HEK293 (cell line): ENCODE data around the gene RPL11.
A peak's percentile ranks its signal among the peaks of the same experiment; 100 is the strongest.

Experiments
- GFI1B ChIP-seq: fragments of 450-650 bp; formaldehyde crosslinking; IDR thresholded peaks from 2 replicates; pipeline ENCODE4 v1.5.1; 2016; ENCODE audit warnings: missing biosample characterization, missing genetic modification characterization
- HOXA7 ChIP-seq: sonication (generic); formaldehyde crosslinking; IDR thresholded peaks from 2 replicates; pipeline ENCODE4 v1.8.1; 2022; ENCODE audit warnings: missing genetic modification reagents, borderline replicate concordance
- KLF9 ChIP-seq: fragments of 450-650 bp; formaldehyde crosslinking; IDR thresholded peaks from 2 replicates; pipeline ENCODE4 v1.5.1; 2016; ENCODE audit warnings: missing biosample characterization, missing genetic modification characterization, low read depth
- MZF1 ChIP-seq: fragments of 450-650 bp; formaldehyde crosslinking; IDR thresholded peaks from 2 replicates; pipeline ENCODE4 v1.5.1; 2017; ENCODE audit warnings: missing biosample characterization, missing genetic modification characterization, borderline replicate concordance
- SCRT1 ChIP-seq: fragments of 450-650 bp; formaldehyde crosslinking; IDR thresholded peaks from 2 replicates; pipeline ENCODE4 v1.5.1; 2016; ENCODE audit warnings: missing biosample characterization, missing genetic modification characterization, borderline replicate concordance
- SETDB1 ChIP-seq: IDR thresholded peaks from one replicate; pipeline ENCODE4 v1.6.1; 2017; ENCODE audit warnings: mild to moderate bottlenecking, low read length, moderate library complexity, mixed read lengths; ENCODE audit not compliant: insufficient read length
- TCF7L2 ChIP-seq: IDR thresholded peaks from 2 replicates; pipeline ENCODE4 v1.6.1; 2011; ENCODE audit warnings: low read depth, mild to moderate bottlenecking, inconsistent platforms, low read length, moderate library complexity, borderline replicate concordance
- TRIM28 ChIP-seq: IDR thresholded peaks from 2 replicates; pipeline ENCODE4 v1.6.1; 2011; ENCODE audit warnings: low read length, control low read depth, borderline replicate concordance
- ZBTB1 ChIP-seq: fragments of 450-650 bp; formaldehyde crosslinking; IDR thresholded peaks from 2 replicates; pipeline ENCODE4 v1.5.1; 2016; ENCODE audit warnings: missing biosample characterization, missing genetic modification characterization
- ZFHX2 ChIP-seq: fragments of 450-650 bp; formaldehyde crosslinking; conservative IDR thresholded peaks from 2 replicates; pipeline ENCODE4 v1.5.1; 2016; ENCODE audit warnings: missing biosample characterization, missing genetic modification characterization
- ZNF138 ChIP-seq: fragments of 450-650 bp; formaldehyde crosslinking; IDR thresholded peaks from 2 replicates; pipeline ENCODE4 v1.5.1; 2016; ENCODE audit warnings: missing biosample characterization, missing genetic modification characterization, borderline replicate concordance
- ZNF211 ChIP-seq: fragments of 450-650 bp; formaldehyde crosslinking; IDR thresholded peaks from 2 replicates; pipeline ENCODE4 v1.5.1; 2016; ENCODE audit warnings: low read depth, missing biosample characterization, missing genetic modification characterization
- ZNF23 ChIP-seq: fragments of 450-650 bp; formaldehyde crosslinking; IDR thresholded peaks from 2 replicates; pipeline ENCODE4 v1.5.1; 2016; ENCODE audit warnings: missing biosample characterization, missing genetic modification characterization, borderline replicate concordance
- ZNF350 ChIP-seq: fragments of 450-650 bp; formaldehyde crosslinking; IDR thresholded peaks from 2 replicates; pipeline ENCODE4 v1.5.0; 2017; ENCODE audit warnings: missing biosample characterization, mild to moderate bottlenecking, missing genetic modification characterization
- ZNF366 ChIP-seq: fragments of 450-650 bp; formaldehyde crosslinking; conservative IDR thresholded peaks from 2 replicates; pipeline ENCODE4 v1.5.1; 2016; ENCODE audit warnings: missing biosample characterization, missing genetic modification characterization
- ZNF416 ChIP-seq: fragments of 450-650 bp; formaldehyde crosslinking; IDR thresholded peaks from 2 replicates; pipeline ENCODE4 v1.5.1; 2016; ENCODE audit warnings: missing biosample characterization, missing genetic modification characterization
- ZNF555 ChIP-seq: fragments of 450-650 bp; formaldehyde crosslinking; conservative IDR thresholded peaks from 2 replicates; pipeline ENCODE4 v1.5.1; 2017; ENCODE audit warnings: missing biosample characterization, mild to moderate bottlenecking, missing genetic modification characterization, inconsistent platforms
- ZNF558 ChIP-seq: fragments of 450-650 bp; formaldehyde crosslinking; IDR thresholded peaks from 2 replicates; pipeline ENCODE4 v1.5.1; 2016; ENCODE audit warnings: missing biosample characterization, missing genetic modification characterization
- ZNF610 ChIP-seq: fragments of 450-650 bp; formaldehyde crosslinking; IDR thresholded peaks from 2 replicates; pipeline ENCODE4 v1.5.1; 2016; ENCODE audit warnings: missing biosample characterization, missing genetic modification characterization, borderline replicate concordance
- ZNF707 ChIP-seq: fragments of 450-650 bp; formaldehyde crosslinking; IDR thresholded peaks from 2 replicates; pipeline ENCODE4 v1.5.1; 2016; ENCODE audit warnings: missing biosample characterization, missing genetic modification characterization
- TF ChIP-seq, protein P1 (sequence below): fragments of 450-650 bp; formaldehyde crosslinking; IDR thresholded peaks from 2 replicates; pipeline ENCODE4 v1.5.1; 2016; ENCODE audit warnings: missing biosample characterization, missing genetic modification characterization
- TF ChIP-seq, protein P2 (sequence below): fragments of 450-650 bp; formaldehyde crosslinking; IDR thresholded peaks from 2 replicates; pipeline ENCODE4 v1.5.1; 2016; ENCODE audit warnings: missing biosample characterization, missing genetic modification characterization, borderline replicate concordance
- TF ChIP-seq, protein P3 (sequence below): fragments of 450-650 bp; formaldehyde crosslinking; IDR thresholded peaks from 2 replicates; pipeline ENCODE4 v1.5.1; 2016; ENCODE audit warnings: missing biosample characterization, missing genetic modification characterization, borderline replicate concordance
- TF ChIP-seq, protein P4 (sequence below): fragments of 450-650 bp; formaldehyde crosslinking; IDR thresholded peaks from 2 replicates; pipeline ENCODE4 v1.5.1; 2016; ENCODE audit warnings: missing biosample characterization, missing genetic modification characterization
- TF ChIP-seq, protein P5 (sequence below): fragments of 450-650 bp; formaldehyde crosslinking; IDR thresholded peaks from 2 replicates; pipeline ENCODE4 v1.5.1; 2016; ENCODE audit warnings: missing biosample characterization, missing genetic modification characterization
- TF ChIP-seq, protein P6 (sequence below): fragments of 450-650 bp; formaldehyde crosslinking; IDR thresholded peaks from 2 replicates; pipeline ENCODE4 v1.5.1; 2016; ENCODE audit warnings: missing biosample characterization, missing genetic modification characterization
- TF ChIP-seq, protein P7 (sequence below): fragments of 450-650 bp; IDR thresholded peaks from 2 replicates; pipeline ENCODE4 v1.5.1; 2018; ENCODE audit warnings: missing biosample characterization, mild to moderate bottlenecking, missing genetic modification characterization

RPL11 gene

DNA sequence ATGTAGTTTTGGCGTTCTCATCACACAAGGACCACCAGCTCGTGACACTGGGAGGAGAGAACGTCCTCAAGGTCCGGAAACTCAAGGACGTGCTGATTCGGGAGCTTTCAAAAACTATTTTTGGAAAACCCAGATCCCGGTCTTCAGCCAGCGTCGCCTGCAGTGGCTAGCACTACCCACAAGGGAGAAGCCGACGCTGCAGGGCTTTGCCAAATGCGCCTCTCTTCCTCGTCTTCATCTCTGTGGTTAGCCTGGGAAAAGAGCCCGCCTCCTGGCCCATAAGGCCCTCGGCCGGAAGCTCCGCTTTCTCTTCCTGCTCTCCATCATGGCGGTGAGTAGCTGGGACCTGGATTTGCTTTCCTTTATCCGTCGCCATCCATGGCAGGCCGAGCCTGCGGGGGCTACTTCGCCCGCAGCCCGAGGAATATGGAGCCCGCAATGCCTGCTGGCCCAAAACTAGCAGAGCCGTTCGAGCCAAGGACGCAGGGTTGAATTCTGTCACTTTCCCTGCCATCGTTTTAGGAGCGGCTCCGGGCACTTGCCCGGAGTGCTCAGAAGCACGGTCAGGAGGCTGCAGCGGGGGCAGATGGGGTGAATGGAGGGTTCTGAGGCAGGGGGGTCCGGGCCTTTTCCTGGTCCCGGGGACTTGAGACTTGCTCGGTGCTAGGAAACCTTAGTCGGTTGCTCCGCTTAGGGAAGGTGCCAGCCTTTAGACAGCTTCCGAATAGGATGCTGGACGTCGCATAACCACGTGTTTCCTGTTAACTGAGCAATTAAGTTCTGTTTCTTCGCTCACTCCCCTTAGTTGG is at the start of gene RPL11 (continued):
- no peak for TF ChIP-seq TCF7L2
- no peak; the same call in 1 of the 2 replicates for TF ChIP-seq ZFHX2 (tag by site-specific recombination)
- TF ChIP-seq, protein P1, sequence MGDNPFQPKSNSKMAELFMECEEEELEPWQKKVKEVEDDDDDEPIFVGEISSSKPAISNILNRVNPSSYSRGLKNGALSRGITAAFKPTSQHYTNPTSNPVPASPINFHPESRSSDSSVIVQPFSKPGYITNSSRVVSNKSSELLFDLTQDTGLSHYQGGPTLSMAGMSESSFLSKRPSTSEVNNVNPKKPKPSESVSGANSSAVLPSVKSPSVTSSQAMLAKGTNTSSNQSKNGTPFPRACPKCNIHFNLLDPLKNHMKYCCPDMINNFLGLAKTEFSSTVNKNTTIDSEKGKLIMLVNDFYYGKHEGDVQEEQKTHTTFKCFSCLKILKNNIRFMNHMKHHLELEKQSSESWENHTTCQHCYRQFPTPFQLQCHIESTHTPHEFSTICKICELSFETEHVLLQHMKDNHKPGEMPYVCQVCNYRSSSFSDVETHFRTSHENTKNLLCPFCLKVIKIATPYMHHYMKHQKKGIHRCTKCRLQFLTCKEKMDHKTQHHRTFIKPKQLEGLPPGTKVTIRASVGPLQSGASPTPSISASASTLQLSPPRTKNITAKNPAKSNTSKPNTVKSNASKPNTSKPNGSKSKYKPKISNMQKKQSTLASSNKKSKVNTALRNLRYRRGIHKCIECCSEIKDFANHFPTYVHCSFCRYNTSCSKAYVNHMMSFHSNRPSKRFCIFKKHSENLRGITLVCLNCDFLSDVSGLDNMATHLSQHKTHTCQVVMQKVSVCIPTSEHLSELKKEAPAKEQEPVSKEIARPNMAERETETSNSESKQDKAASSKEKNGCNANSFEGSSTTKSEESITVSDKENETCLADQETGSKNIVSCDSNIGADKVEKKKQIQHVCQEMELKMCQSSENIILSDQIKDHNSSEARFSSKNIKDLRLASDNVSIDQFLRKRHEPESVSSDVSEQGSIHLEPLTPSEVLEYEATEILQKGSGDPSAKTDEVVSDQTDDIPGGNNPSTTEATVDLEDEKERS (tag by site-specific recombination), result no peak
- TF ChIP-seq, protein P2, sequence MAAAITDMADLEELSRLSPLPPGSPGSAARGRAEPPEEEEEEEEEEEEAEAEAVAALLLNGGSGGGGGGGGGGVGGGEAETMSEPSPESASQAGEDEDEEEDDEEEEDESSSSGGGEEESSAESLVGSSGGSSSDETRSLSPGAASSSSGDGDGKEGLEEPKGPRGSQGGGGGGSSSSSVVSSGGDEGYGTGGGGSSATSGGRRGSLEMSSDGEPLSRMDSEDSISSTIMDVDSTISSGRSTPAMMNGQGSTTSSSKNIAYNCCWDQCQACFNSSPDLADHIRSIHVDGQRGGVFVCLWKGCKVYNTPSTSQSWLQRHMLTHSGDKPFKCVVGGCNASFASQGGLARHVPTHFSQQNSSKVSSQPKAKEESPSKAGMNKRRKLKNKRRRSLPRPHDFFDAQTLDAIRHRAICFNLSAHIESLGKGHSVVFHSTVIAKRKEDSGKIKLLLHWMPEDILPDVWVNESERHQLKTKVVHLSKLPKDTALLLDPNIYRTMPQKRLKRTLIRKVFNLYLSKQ (tag by site-specific recombination), result no peak
- no peak for TF ChIP-seq ZNF211 (tag by site-specific recombination)
- peak; percentile 85 for TF ChIP-seq TRIM28
- TF ChIP-seq ZNF416, result no peak
- TF ChIP-seq, protein P3, sequence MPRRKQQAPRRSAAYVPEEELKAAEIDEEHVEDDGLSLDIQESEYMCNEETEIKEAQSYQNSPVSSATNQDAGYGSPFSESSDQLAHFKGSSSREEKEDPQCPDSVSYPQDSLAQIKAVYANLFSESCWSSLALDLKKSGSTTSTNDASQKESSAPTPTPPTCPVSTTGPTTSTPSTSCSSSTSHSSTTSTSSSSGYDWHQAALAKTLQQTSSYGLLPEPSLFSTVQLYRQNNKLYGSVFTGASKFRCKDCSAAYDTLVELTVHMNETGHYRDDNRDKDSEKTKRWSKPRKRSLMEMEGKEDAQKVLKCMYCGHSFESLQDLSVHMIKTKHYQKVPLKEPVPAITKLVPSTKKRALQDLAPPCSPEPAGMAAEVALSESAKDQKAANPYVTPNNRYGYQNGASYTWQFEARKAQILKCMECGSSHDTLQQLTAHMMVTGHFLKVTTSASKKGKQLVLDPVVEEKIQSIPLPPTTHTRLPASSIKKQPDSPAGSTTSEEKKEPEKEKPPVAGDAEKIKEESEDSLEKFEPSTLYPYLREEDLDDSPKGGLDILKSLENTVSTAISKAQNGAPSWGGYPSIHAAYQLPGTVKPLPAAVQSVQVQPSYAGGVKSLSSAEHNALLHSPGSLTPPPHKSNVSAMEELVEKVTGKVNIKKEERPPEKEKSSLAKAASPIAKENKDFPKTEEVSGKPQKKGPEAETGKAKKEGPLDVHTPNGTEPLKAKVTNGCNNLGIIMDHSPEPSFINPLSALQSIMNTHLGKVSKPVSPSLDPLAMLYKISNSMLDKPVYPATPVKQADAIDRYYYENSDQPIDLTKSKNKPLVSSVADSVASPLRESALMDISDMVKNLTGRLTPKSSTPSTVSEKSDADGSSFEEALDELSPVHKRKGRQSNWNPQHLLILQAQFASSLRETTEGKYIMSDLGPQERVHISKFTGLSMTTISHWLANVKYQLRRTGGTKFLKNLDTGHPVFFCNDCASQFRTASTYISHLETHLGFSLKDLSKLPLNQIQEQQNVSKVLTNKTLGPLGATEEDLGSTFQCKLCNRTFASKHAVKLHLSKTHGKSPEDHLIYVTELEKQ, result no peak
- no peak for TF ChIP-seq KLF9
- no peak for TF ChIP-seq HOXA7
- TF ChIP-seq, protein P4, sequence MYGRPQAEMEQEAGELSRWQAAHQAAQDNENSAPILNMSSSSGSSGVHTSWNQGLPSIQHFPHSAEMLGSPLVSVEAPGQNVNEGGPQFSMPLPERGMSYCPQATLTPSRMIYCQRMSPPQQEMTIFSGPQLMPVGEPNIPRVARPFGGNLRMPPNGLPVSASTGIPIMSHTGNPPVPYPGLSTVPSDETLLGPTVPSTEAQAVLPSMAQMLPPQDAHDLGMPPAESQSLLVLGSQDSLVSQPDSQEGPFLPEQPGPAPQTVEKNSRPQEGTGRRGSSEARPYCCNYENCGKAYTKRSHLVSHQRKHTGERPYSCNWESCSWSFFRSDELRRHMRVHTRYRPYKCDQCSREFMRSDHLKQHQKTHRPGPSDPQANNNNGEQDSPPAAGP, result peak; percentile 81; the same call in 1 of the 2 replicates
- TF ChIP-seq MZF1 (tag by site-specific recombination), result no peak
- TF ChIP-seq, protein P5, sequence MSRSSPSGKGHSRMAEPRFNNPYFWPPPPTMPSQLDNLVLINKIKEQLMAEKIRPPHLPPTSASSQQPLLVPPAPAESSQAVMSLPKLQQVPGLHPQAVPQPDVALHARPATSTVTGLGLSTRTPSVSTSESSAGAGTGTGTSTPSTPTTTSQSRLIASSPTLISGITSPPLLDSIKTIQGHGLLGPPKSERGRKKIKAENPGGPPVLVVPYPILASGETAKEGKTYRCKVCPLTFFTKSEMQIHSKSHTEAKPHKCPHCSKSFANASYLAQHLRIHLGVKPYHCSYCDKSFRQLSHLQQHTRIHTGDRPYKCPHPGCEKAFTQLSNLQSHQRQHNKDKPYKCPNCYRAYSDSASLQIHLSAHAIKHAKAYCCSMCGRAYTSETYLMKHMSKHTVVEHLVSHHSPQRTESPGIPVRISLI (tag by site-specific recombination), result no peak
- TF ChIP-seq SETDB1, result no peak
- TF ChIP-seq ZNF366 (tag by site-specific recombination), result peak; percentile 65
- TF ChIP-seq SCRT1 (tag by site-specific recombination), result no peak
- TF ChIP-seq ZNF138 (tag by site-specific recombination), result no peak
- TF ChIP-seq ZNF23 (tag by site-specific recombination), result no peak
- no peak for TF ChIP-seq ZNF707 (tag by site-specific recombination)
- no peak for TF ChIP-seq ZNF558 (tag by site-specific recombination)
- TF ChIP-seq ZNF610 (tag by site-specific recombination), result no peak; the same call in 1 of the 2 replicates
- TF ChIP-seq, protein P6, sequence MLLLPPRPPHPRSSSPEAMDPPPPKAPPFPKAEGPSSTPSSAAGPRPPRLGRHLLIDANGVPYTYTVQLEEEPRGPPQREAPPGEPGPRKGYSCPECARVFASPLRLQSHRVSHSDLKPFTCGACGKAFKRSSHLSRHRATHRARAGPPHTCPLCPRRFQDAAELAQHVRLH (tag by site-specific recombination), result peak; percentile 29; the same call in 1 of the 2 replicates
- no peak for TF ChIP-seq ZNF555 (tag by site-specific recombination)
- no peak for TF ChIP-seq ZBTB1 (tag by site-specific recombination)
- no peak for TF ChIP-seq ZNF350 (tag by site-specific recombination)
- TF ChIP-seq, protein P7, sequence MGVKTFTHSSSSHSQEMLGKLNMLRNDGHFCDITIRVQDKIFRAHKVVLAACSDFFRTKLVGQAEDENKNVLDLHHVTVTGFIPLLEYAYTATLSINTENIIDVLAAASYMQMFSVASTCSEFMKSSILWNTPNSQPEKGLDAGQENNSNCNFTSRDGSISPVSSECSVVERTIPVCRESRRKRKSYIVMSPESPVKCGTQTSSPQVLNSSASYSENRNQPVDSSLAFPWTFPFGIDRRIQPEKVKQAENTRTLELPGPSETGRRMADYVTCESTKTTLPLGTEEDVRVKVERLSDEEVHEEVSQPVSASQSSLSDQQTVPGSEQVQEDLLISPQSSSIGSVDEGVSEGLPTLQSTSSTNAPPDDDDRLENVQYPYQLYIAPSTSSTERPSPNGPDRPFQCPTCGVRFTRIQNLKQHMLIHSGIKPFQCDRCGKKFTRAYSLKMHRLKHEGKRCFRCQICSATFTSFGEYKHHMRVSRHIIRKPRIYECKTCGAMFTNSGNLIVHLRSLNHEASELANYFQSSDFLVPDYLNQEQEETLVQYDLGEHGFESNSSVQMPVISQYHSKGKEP, result peak; percentile 5; the same call in 1 of the 2 replicates
- no peak for TF ChIP-seq GFI1B (tag by site-specific recombination)
